ENCODE data around the gene BTNL9. TPM values are rescaled to one million over a fixed set of nuclear protein-coding genes. Genes with fewer than 3 reads are reported as not detected.

The BTNL9 gene
- total RNA-seq, 2 donors from 2014 or later = 10.7 to 20.5 TPM

- no peak overlapping the region for H3K27ac ChIP-seq
- no peak for ATAC-seq (ENCODE audit: insufficient number of reproducible peaks, low FRiP score, low read depth)
- no peaks in the 10 kb centered on the region for H3K36me3 ChIP-seq
- no peak for DNase-seq (ENCODE audit: low spot score)
- peaks cover 10% of the 10 kb centered on the region for H3K9me3 ChIP-seq
- H3K27me3 ChIP-seq (replicated peaks; ENCODE audit: insufficient read depth) = no peaks in the 10 kb centered on the region
- no peaks in the 10 kb centered on the region for H3K4me1 ChIP-seq (ENCODE audit: control insufficient read depth in 1 of 2, low read depth in 2 of 2)
- no peak for TF ChIP-seq CTCF (IDR thresholded peaks at IDR 0.05)
- no peak overlapping the region for H3K4me3 ChIP-seq
Measured at GRCh38 chr5:181020688-181021087, 19.4 kb upstream of the BTNL9 start.

- Histone ChIP-seq H3K27me3 (replicated peaks; ENCODE audit: insufficient read depth) (no peaks in the 10 kb centered on the region), H3K4me3 (no peak overlapping the region), H3K9me3 (peaks cover 10% of the 10 kb centered on the region), H3K4me1 (ENCODE audit: control insufficient read depth in 1 of 2, low read depth in 2 of 2) (no peaks in the 10 kb centered on the region), H3K27ac (no peak overlapping the region), H3K36me3 (no peaks in the 10 kb centered on the region)
- DNase-seq (ENCODE audit: low spot score) = no peak
- ATAC-seq (ENCODE audit: insufficient number of reproducible peaks, low FRiP score, low read depth) = no peak
- TF ChIP-seq CTCF (IDR thresholded peaks at IDR 0.05) = no peak
Measured at GRCh38 chr5:181024245-181025064, 15.6 kb upstream of the BTNL9 start.

GRCh38 chr5:181027452-181028031 lies 12.5 kb upstream of the BTNL9 start:
- no peaks in the 10 kb centered on the region for H3K36me3 ChIP-seq
- TF ChIP-seq CTCF (IDR thresholded peaks at IDR 0.05) = no peak
- DNase-seq (ENCODE audit: low spot score) (no peak), ATAC-seq (ENCODE audit: insufficient number of reproducible peaks, low FRiP score, low read depth) (no peak)
- no peak overlapping the region for H3K4me3 ChIP-seq
- no peaks in the 10 kb centered on the region for H3K4me1 ChIP-seq (ENCODE audit: control insufficient read depth in 1 of 2, low read depth in 2 of 2)
- H3K9me3 ChIP-seq = peaks cover 3% of the 10 kb centered on the region
- H3K27me3 ChIP-seq (replicated peaks; ENCODE audit: insufficient read depth) = no peaks in the 10 kb centered on the region
- H3K27ac ChIP-seq = no peak overlapping the region

- ATAC-seq (ENCODE audit: insufficient number of reproducible peaks, low FRiP score, low read depth) (no peak), DNase-seq (ENCODE audit: low spot score) (no peak)
- H3K36me3 ChIP-seq = no peaks in the 10 kb centered on the region
- H3K27ac ChIP-seq = no peak overlapping the region
- no peak for TF ChIP-seq CTCF (IDR thresholded peaks at IDR 0.05)
- no peak overlapping the region for H3K4me3 ChIP-seq
- H3K4me1 ChIP-seq (ENCODE audit: control insufficient read depth in 1 of 2, low read depth in 2 of 2) = no peaks in the 10 kb centered on the region
- no peaks in the 10 kb centered on the region for H3K27me3 ChIP-seq (replicated peaks; ENCODE audit: insufficient read depth)
- H3K9me3 ChIP-seq = no peaks in the 10 kb centered on the region
Measured at GRCh38 chr5:181028032-181028819, 11.8 kb upstream of the BTNL9 start.

GRCh38 chr5:181031716-181032115 lies 8.3 kb upstream of the BTNL9 start:
- H3K4me3 ChIP-seq = no peak overlapping the region
- H3K27ac ChIP-seq = no peak overlapping the region
- no peaks in the 10 kb centered on the region for H3K36me3 ChIP-seq
- DNase-seq (ENCODE audit: low spot score) (no peak), ATAC-seq (ENCODE audit: insufficient number of reproducible peaks, low FRiP score, low read depth) (no peak)
- no peaks in the 10 kb centered on the region for H3K27me3 ChIP-seq (replicated peaks; ENCODE audit: insufficient read depth)
- H3K4me1 ChIP-seq (ENCODE audit: control insufficient read depth in 1 of 2, low read depth in 2 of 2) = no peaks in the 10 kb centered on the region
- no peak for TF ChIP-seq CTCF (IDR thresholded peaks at IDR 0.05)
- H3K9me3 ChIP-seq = no peaks in the 10 kb centered on the region
